Measurements from ENCODE around the gene TARBP2.

GRCh38 chr12:53452159-53453077 is 48.7 kb upstream of the TARBP2 start:
- TF ChIP-seq CTCF (IDR thresholded peaks at IDR 0.05; ENCODE audit: low read depth, low read length), result peak; percentile 25
- no peak for TF ChIP-seq POLR2A (IDR thresholded peaks at IDR 0.05; ENCODE audit: extremely low read depth, insufficient read length)
